GM12891 (cell line): ENCODE data around the gene TFR2.
"Not testable (repeated sequence)": the region's sequence is repeated elsewhere in the genome, so short reads cannot be mapped to it uniquely, and the experiment has no call there.

Source experiments
- DNase-seq: peaks from one replicate; pipeline ENCODE4 v3.0.0; 2011; ENCODE audit warnings: low spot score; ENCODE audit not compliant: insufficient read length
- FAIRE-seq: peaks from 2 replicates; lab custom pipeline; 2011; peaks lifted over from hg19 to GRCh38; lab: Jason Lieb, UNC
- PAX5 ChIP-seq: IDR thresholded peaks from 2 replicates; pipeline ENCODE4 v1.6.1; 2011; ENCODE audit warnings: low read length, moderate library complexity, mild to moderate bottlenecking; ENCODE audit not compliant: insufficient read depth, severe bottlenecking
- POLR2A ChIP-seq: IDR thresholded peaks from 2 replicates; pipeline ENCODE4 v1.6.1; 2011; ENCODE audit warnings: low read depth, low read length, control low read depth
- POLR2AphosphoS5 ChIP-seq: IDR thresholded peaks from 2 replicates; pipeline ENCODE4 v1.6.1; 2011; ENCODE audit warnings: low read depth, low read length, control low read depth
- POU2F2 ChIP-seq: IDR thresholded peaks from 2 replicates; pipeline ENCODE4 v1.6.1; 2011; ENCODE audit warnings: low read depth, mild to moderate bottlenecking, control low read depth, low read length, moderate library complexity
- SPI1 ChIP-seq: IDR thresholded peaks from 2 replicates; pipeline ENCODE4 v1.6.1; 2011; ENCODE audit warnings: low read depth, low read length, control low read depth
- TAF1 ChIP-seq: IDR thresholded peaks from 2 replicates; pipeline ENCODE4 v1.6.1; 2011; ENCODE audit warnings: low read depth, low read length, control low read depth

TFR2 gene

GRCh38 chr7:100673302-100673941, 32.1 kb upstream of the TFR2 start, which contains the start of gene GNB2:
Gene GNB2 (plus strand): TSS chr7:100673740. CDS start chr7:100676266, 2,526 bp downstream.
- TF ChIP-seq SPI1 = no peak
- peak; percentile 62 for TF ChIP-seq POLR2A
- TF ChIP-seq TAF1 = peak; percentile 77
- TF ChIP-seq POU2F2 = 0 out of 2 replicates have a peak, but pooled peaks have one; percentile 39
- TF ChIP-seq POLR2AphosphoS5 = peak; percentile 52; the same call in 1 of the 2 replicates
- TF ChIP-seq PAX5 = no peak
- DNase-seq (peak; percentile 91), FAIRE-seq (peak; percentile 98)

- DNase-seq (no peak), FAIRE-seq (no peak)
- no peak for TF ChIP-seq SPI1
- TF ChIP-seq PAX5 = no peak
- TF ChIP-seq POU2F2 = no peak
- no peak for TF ChIP-seq TAF1
- TF ChIP-seq POLR2A = no peak
- TF ChIP-seq POLR2AphosphoS5 = no peak
Observed at GRCh38 chr7:100671353-100672327, 30.3 kb upstream of the TFR2 start.

- no peak for DNase-seq
- FAIRE-seq = no peak
Observed at GRCh38 chr7:100670074-100670473, 28.7 kb upstream of the TFR2 start.

GRCh38 chr7:100669106-100669505, 27.8 kb upstream of the TFR2 start:
- DNase-seq, FAIRE-seq: not testable (repeated sequence)

More at GRCh38 chr7:100670074-100670473, 28.7 kb upstream of the TFR2 start:
- TF ChIP-seq TAF1 = no peak
- TF ChIP-seq POLR2A = no peak
- TF ChIP-seq PAX5 = no peak
- TF ChIP-seq POU2F2 = no peak
- no peak for TF ChIP-seq POLR2AphosphoS5
- TF ChIP-seq SPI1 = no peak

DNA sequence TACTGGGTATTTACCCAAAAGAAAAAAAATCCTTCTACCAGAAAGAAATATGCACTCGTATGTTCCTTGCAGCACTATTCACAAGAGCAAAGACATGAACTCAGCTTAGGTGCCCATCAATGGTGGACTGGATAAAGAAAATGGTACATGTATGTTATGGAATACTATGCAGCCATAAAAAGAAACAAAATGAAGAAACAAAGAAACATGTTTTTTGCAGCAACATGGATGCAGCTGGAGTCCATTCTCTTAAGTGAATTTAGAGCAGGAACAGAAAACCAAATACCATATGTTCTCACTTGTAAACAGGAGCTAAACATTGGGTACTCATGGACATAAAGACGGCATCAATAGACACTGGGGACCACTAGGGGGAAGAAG, 26.7 kb upstream of the TFR2 start:
- no peak for FAIRE-seq
- no peak for TF ChIP-seq SPI1
- TF ChIP-seq POLR2AphosphoS5 = no peak
- TF ChIP-seq POLR2A = no peak
- TF ChIP-seq TAF1 = no peak
- TF ChIP-seq PAX5 = no peak
- TF ChIP-seq POU2F2 = no peak
- DNase-seq = no peak

DNA sequence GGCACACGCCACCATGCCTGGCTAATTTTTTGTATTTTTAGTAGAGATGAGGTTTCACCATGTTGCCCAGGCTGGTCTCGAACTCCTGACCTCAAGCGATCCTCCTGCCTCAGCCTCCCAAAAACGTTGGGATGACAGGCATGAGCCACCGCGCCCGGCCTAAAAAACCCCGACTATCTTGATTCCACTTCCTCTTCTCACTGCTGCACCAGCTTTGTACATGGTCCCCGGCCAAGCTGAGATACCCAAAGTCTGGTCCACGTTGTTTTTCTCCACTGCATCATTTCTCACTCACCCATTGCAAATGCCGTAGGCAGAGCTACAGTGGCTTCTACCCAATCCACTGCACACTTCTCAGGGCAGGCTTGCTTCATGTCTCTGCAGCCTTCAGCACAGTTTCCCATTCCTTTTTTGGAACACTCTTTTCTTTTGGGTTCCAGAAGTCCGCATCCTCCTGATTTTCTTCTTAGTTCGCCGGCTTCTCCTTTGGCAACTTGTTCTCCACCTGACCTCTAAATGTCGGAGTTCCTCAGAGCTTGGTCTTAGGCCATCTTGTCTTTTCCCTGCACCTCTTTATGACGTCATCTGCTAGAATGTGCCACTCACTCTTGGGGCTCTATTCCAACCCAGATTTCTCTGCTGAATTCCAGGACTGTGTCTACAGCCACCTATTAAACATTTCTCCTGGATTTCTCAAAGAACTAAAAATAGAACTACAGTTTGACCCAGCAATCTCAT, 26.1 kb upstream of the TFR2 start:
- no peak for FAIRE-seq

GRCh38 chr7:100665168-100665726, 23.9 kb upstream of the TFR2 start:
- DNase-seq (no peak), FAIRE-seq (no peak)
- TF ChIP-seq POLR2A = no peak
- TF ChIP-seq TAF1 = no peak
- no peak for TF ChIP-seq POU2F2
- no peak for TF ChIP-seq PAX5

More for the DNA sequence above, 26.1 kb upstream of the TFR2 start:
- TF ChIP-seq POU2F2 (no peak), SPI1 (peak; percentile 74), TAF1 (no peak), PAX5 (no peak)
- DNase-seq = no peak

DNA sequence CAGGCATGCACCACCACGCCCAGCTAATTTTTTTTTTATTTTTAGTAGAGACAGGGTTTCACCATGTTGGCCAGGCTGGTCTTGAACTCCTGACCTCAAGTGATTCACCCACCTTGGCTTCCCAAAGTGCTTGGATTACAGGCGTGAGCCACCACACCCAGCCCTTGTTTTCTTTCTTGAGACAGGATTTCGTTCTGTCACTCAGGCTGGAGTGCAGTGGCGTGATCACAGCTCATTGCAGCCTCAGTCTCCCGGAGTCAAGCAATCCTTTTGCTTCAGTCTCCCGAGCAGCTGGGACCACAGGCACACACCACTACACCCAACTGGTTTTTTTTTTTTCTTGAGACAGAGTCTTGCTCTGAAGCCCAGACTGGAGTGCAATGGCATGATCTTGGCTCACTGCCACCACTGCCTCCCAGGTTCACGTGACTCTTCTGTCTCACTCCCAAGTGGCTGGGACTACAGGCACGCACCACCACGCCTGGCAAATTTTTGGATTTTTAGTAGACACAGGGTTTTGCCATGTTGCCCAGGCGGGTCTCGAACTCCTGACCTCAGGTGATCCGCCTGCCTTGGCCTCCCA, 20.9 kb upstream of the TFR2 start:
- DNase-seq, FAIRE-seq: not testable (repeated sequence)

GRCh38 chr7:100655908-100656674, 14.7 kb upstream of the TFR2 start, which contains the start of gene ACTL6B:
Gene ACTL6B (minus strand): TSS chr7:100656448. CDS start chr7:100656354, 94 bp downstream.
- FAIRE-seq (no peak), DNase-seq (no peak)
- TF ChIP-seq POU2F2 = no peak
